Endothelial cell of umbilical vein (primary cell): Measurements from ENCODE around the gene HCN1. TPM values are rescaled to one million over a fixed set of nuclear protein-coding genes. Genes with fewer than 3 reads are reported as not detected.

Experiments used
- BruUV-seq: library from RNA; stranded (reverse); fragments of 400-500 nt; replicated peaks from 2 replicates; lab custom pipeline; 2021; lab: Mats Ljungman, UMichigan
- CTCF ChIA-PET: fragments of 300-600, 350-600 bp; sonication (Branson Sonifier 250); formaldehyde crosslinking; loops from one replicate; lab custom pipeline; 2021; ENCODE audit warnings: antibody characterized with exemption, inconsistent platforms; lab: Charles Lee
- POLR2A ChIA-PET: fragments of 300-600, 350-600 bp; sonication (Branson Sonifier 250); formaldehyde crosslinking; loops from one replicate; lab custom pipeline; 2021; ENCODE audit warnings: antibody characterized with exemption, inconsistent platforms; lab: Charles Lee
- DNase-seq: peaks from one replicate; pipeline ENCODE4 v3.0.0-alpha.2; 2011; ENCODE audit warnings: low read depth, low spot score
- FAIRE-seq: peaks from 2 replicates; lab custom pipeline; 2011; peaks lifted over from hg19 to GRCh38; lab: Jason Lieb, UNC
- H2AFZ ChIP-seq: 2 replicates; pipeline ENCODE4 v1.6.0; 2012; ENCODE audit warnings: low read depth, low read length, control low read depth, inconsistent platforms
- H3K27ac ChIP-seq: 2 replicates; pipeline ENCODE4 v1.5.1; 2011; ENCODE audit warnings: low read depth, mild to moderate bottlenecking, control low read depth, low read length, moderate library complexity; ENCODE audit not compliant: insufficient read depth
- H3K27me3 ChIP-seq, 2 experiments: 2 replicates each; pipeline versions ENCODE4 v1.6.0 to v1.6.1; 2011; ENCODE audit warnings: low read length in 2 of 2, mixed read lengths in 1 of 2; ENCODE audit not compliant: control insufficient read depth in 2 of 2, insufficient read depth in 2 of 2
- H3K36me3 ChIP-seq, 2 experiments: 2 replicates in 1 of 2; 3 replicates in 1 of 2; pipeline ENCODE4 v1.5.1; 2011; ENCODE audit warnings: low read length in 2 of 2, mild to moderate bottlenecking in 1 of 2, moderate library complexity in 1 of 2; ENCODE audit not compliant: control insufficient read depth in 2 of 2, insufficient read depth in 2 of 2; ENCODE audit errors: extremely low read depth in 1 of 2
- H3K4me1 ChIP-seq: 3 replicates; pipeline ENCODE4 v1.5.1; 2011; ENCODE audit warnings: mild to moderate bottlenecking, low read length; ENCODE audit not compliant: control insufficient read depth, insufficient read depth; ENCODE audit errors: extremely low read depth
- H3K4me2 ChIP-seq: 2 replicates; pipeline ENCODE4 v1.6.1; 2011; ENCODE audit warnings: low read length, control low read depth, mixed read lengths; ENCODE audit not compliant: insufficient read depth
- H3K4me3 ChIP-seq, 3 experiments: fragments of 200-600 bp in 1 of 3; sonication (generic), shearing (Covaris generic) in 1 of 3; replicated peaks in 1 of 3; 2 replicates each; pipeline ENCODE4 v1.5.1; 2011 to 2016; ENCODE audit warnings: control low read depth in 3 of 3, low read length in 3 of 3, mild to moderate bottlenecking in 2 of 3, inconsistent platforms in 1 of 3, low read depth in 1 of 3, moderate library complexity in 1 of 3; ENCODE audit not compliant: insufficient read depth in 1 of 3
- H3K79me2 ChIP-seq: 2 replicates; pipeline ENCODE4 v1.6.0; 2012; ENCODE audit warnings: low read length, inconsistent platforms; ENCODE audit not compliant: control insufficient read depth, insufficient read depth
- H3K9ac ChIP-seq: replicated peaks from 2 replicates; pipeline ENCODE3; 2011; ENCODE audit warnings: low read length, control low read depth; ENCODE audit not compliant: insufficient read depth; ENCODE audit errors: extremely low read depth
- H3K9me1 ChIP-seq: replicated peaks from 3 replicates; pipeline ENCODE4 v1.6.0; 2011; ENCODE audit warnings: mild to moderate bottlenecking, low read length; ENCODE audit not compliant: control insufficient read depth, insufficient read depth; ENCODE audit errors: extremely low read depth
- H3K9me3 ChIP-seq: replicated peaks from 2 replicates; pipeline ENCODE4 v1.5.1; 2012; ENCODE audit warnings: low read length, inconsistent platforms; ENCODE audit not compliant: control insufficient read depth, insufficient read depth
- H4K20me1 ChIP-seq: replicated peaks from 2 replicates; pipeline ENCODE3; 2011; ENCODE audit warnings: mild to moderate bottlenecking, low read length; ENCODE audit not compliant: control insufficient read depth, insufficient read depth; ENCODE audit errors: extremely low read depth
- EZH2 ChIP-seq: IDR thresholded peaks from 2 replicates; pipeline ENCODE4 v1.6.1; 2012; ENCODE audit warnings: borderline replicate concordance, low read depth, mild to moderate bottlenecking, moderate library complexity, low read length, inconsistent platforms; ENCODE audit not compliant: severe bottlenecking
- FOS ChIP-seq: IDR thresholded peaks from 2 replicates; pipeline ENCODE4 v1.6.1; 2011; ENCODE audit warnings: mild to moderate bottlenecking, low read length, moderate library complexity, borderline replicate concordance; ENCODE audit not compliant: insufficient read depth
- GATA2 ChIP-seq: IDR thresholded peaks from 2 replicates; pipeline ENCODE4 v1.7.0; 2011; ENCODE audit warnings: low read depth, mild to moderate bottlenecking, moderate library complexity, mixed read lengths, low read length; ENCODE audit not compliant: insufficient read length, insufficient read depth
- JUN ChIP-seq: IDR thresholded peaks from 2 replicates; pipeline ENCODE4 v1.6.1; 2011; ENCODE audit warnings: borderline replicate concordance, low read depth; ENCODE audit not compliant: insufficient read length, insufficient read depth
- MYC ChIP-seq: IDR thresholded peaks from one replicate; pipeline ENCODE4 v1.6.1; 2011; ENCODE audit warnings: mild to moderate bottlenecking, low read depth, low read length
- POLR2A ChIP-seq: IDR thresholded peaks from 2 replicates; pipeline ENCODE4 v1.6.1; 2012; ENCODE audit warnings: low read depth, mild to moderate bottlenecking, control low read depth, low read length
- POLR2AphosphoS5 ChIP-seq: IDR thresholded peaks from 2 replicates; pipeline ENCODE4 v1.6.1; 2012; ENCODE audit warnings: low read depth, mild to moderate bottlenecking, control low read depth, low read length, moderate library complexity; ENCODE audit not compliant: insufficient read depth
- dilution Hi-C: fragments of 300-500 bp; cut with MboI; formaldehyde crosslinking; loops from one replicate; pipeline ENCODE4 v1.15.0; 2019; ENCODE audit warnings: low sequenced_read_pairs; ENCODE audit not compliant: extremely low pct_ligation_motif_present
- intact Hi-C: fragments of 100-400 bp; cut with micrococcal nuclease; formaldehyde crosslinking; loops from one replicate; pipeline ENCODE4 v1.10.0; 2022
- polyA plus RNA-seq, 4 experiments: library from polyadenylated mRNA; depleted of rRNA in 3 of 4; stranded (reverse) in 3 of 4; unstranded in 1 of 4; fragments of >200 nt; gene quantifications; 2 replicates each; pipeline versions ENCODE4 v1.2.1 to v1.2.3, GENCODE V29; 2011 to 2012; ENCODE audit warnings: missing spikeins in 1 of 4
- total RNA-seq: library from RNA; stranded (reverse); gene quantifications from 2 replicates; pipeline ENCODE4 v1.2.3, GENCODE V29; 2021
- TF ChIP-seq, protein P1 (sequence below): IDR thresholded peaks from 2 replicates; pipeline ENCODE4 v1.6.1; 2011; ENCODE audit not compliant: insufficient read depth, insufficient read length
- TF ChIP-seq, protein P2 (sequence below), 2 donors: IDR thresholded peaks; 1 replicate in 1 of 2; 2 replicates in 1 of 2; pipeline ENCODE4 v1.5.1; 2011; ENCODE audit warnings: low read length in 2 of 2, mild to moderate bottlenecking in 2 of 2, moderate library complexity in 2 of 2, control low read depth in 1 of 2, inconsistent platforms in 1 of 2, low read depth in 1 of 2; ENCODE audit not compliant: insufficient read depth in 1 of 2; ENCODE audit errors: extremely low read depth in 1 of 2

The HCN1 gene
- total and polyA plus RNA-seq, 2 donors (not counting 3 experiments of a cell fraction or from before 2014, with no cell fraction given): not detected

DNA sequence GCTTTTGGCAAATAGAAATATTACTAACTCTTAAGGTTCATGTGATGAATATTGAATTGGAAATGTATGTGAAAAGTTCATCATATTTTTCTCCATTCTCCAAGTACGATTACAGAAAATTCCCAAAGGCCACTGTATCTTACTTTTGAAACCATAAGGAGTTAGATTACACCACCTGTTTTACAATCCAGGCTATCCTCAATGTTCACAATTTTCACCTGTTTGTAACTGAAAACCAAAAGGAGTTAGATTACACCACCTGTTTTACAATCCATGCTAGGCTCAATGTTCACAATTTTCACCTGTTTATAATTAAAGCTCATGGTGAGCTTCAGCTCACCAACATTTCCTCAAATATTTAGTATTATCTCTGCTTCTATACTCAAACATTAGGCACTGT is 188.0 kb downstream of the HCN1 start:
- Histone ChIP-seq H3K79me2 (no peaks in the 10 kb centered on the region), H3K4me1 (no peaks in the 10 kb centered on the region), H3K9ac (no peak overlapping the region), H3K4me3 (no peak overlapping the region), H3K4me2 (no peak overlapping the region), H3K9me3 (no peaks in the 10 kb centered on the region), H3K27me3 (no peaks in the 10 kb centered on the region), H3K27ac (no peak overlapping the region), H4K20me1 (no peaks in the 10 kb centered on the region), H3K36me3 (no peaks in the 10 kb centered on the region), H2AFZ (no peak overlapping the region), H3K9me1 (no peaks in the 10 kb centered on the region)
- ChIA-PET CTCF (interaction anchor here (1.0 kb wide), 2 partner anchors 11 to 13 kb away, joined by 3 read pairs; no protein-coding TSS in a partner anchor), POLR2A (no interaction called here)
- BruUV-seq: no TSS peak
- no peak for DNase-seq
- TF ChIP-seq EZH2 (no peak), GATA2 (no peak), FOS (no peak), JUN (no peak), MYC (no peak), POLR2AphosphoS5 (no peak), POLR2A (no peak)
- TF ChIP-seq, protein P1, sequence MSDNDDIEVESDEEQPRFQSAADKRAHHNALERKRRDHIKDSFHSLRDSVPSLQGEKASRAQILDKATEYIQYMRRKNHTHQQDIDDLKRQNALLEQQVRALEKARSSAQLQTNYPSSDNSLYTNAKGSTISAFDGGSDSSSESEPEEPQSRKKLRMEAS: no peak
- TF ChIP-seq, protein P2, sequence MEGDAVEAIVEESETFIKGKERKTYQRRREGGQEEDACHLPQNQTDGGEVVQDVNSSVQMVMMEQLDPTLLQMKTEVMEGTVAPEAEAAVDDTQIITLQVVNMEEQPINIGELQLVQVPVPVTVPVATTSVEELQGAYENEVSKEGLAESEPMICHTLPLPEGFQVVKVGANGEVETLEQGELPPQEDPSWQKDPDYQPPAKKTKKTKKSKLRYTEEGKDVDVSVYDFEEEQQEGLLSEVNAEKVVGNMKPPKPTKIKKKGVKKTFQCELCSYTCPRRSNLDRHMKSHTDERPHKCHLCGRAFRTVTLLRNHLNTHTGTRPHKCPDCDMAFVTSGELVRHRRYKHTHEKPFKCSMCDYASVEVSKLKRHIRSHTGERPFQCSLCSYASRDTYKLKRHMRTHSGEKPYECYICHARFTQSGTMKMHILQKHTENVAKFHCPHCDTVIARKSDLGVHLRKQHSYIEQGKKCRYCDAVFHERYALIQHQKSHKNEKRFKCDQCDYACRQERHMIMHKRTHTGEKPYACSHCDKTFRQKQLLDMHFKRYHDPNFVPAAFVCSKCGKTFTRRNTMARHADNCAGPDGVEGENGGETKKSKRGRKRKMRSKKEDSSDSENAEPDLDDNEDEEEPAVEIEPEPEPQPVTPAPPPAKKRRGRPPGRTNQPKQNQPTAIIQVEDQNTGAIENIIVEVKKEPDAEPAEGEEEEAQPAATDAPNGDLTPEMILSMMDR (IDR thresholded peaks at IDR 0.05; ENCODE audit: extremely low read depth in 1 of 2, insufficient read depth in 1 of 2, low read depth in 1 of 2, low read length in 2 of 2): no peak
- intact Hi-C loops: no loop called here
- FAIRE-seq: no peak
- dilution Hi-C loops: no loop called here
